ENCODE data around the gene TSHR. TPM values are rescaled to one million over a fixed set of nuclear protein-coding genes. Genes with fewer than 3 reads are reported as not detected.
"Not testable (repeated sequence)": the region's sequence is repeated elsewhere in the genome, so short reads cannot be mapped to it uniquely, and the experiment has no call there.

TSHR gene
- total RNA-seq, 1 donor from 2014 or later: not detected

GRCh38 chr14:80946187-80946586, 9.2 kb upstream of the TSHR start:
- ATAC-seq: no peak
- no peak for DNase-seq
- intact Hi-C loops (cut with micrococcal nuclease): no loop called here

GRCh38 chr14:80946797-80947196, 8.6 kb upstream of the TSHR start:
- DNase-seq: no peak
- no peak for ATAC-seq
- intact Hi-C loops (cut with micrococcal nuclease): no loop called here

GRCh38 chr14:80948291-80948690, 7.1 kb upstream of the TSHR start:
- ATAC-seq: no peak
- intact Hi-C loops (cut with micrococcal nuclease): no loop called here
- no peak for DNase-seq

- no peak for DNase-seq
- intact Hi-C loops (cut with micrococcal nuclease): loop anchor here (5.0 to 10.0 kb wide), 2 partner anchors 36 to 213 kb away; no protein-coding TSS in a partner anchor
- no peak for ATAC-seq
Observed at GRCh38 chr14:80951491-80951890, 3.9 kb upstream of the TSHR start.

- intact Hi-C loops (cut with micrococcal nuclease): loop anchor here (5.0 to 10.0 kb wide), 2 partner anchors 34 to 212 kb away; no protein-coding TSS in a partner anchor
- DNase-seq, ATAC-seq: not testable (repeated sequence)
Observed at GRCh38 chr14:80953211-80953610, 2.2 kb upstream of the TSHR start.

- DNase-seq (peak; percentile 83), ATAC-seq (peak; percentile 97)
- intact Hi-C loops (cut with micrococcal nuclease): loop anchor here (5.0 to 10.0 kb wide), 2 partner anchors 33 to 210 kb away; no protein-coding TSS in a partner anchor
Observed at GRCh38 chr14:80954687-80955299, 628 bp upstream of the TSHR start.

GRCh38 chr14:80956102-80956501, 681 bp downstream of the TSHR start:
- intact Hi-C loops (cut with micrococcal nuclease): loop anchor here (10.0 kb wide), 1 partner anchor 209 kb away; no protein-coding TSS in a partner anchor
- DNase-seq: no peak
- no peak for ATAC-seq

- ATAC-seq (no peak), DNase-seq (no peak)
- intact Hi-C loops (cut with micrococcal nuclease): loop anchor here (10.0 kb wide), 1 partner anchor 208 kb away; no protein-coding TSS in a partner anchor
Observed at GRCh38 chr14:80956922-80957321, 1.5 kb downstream of the TSHR start.

- DNase-seq (no peak), ATAC-seq (no peak)
- intact Hi-C loops (cut with micrococcal nuclease): loop anchor here (10.0 kb wide), 1 partner anchor 207 kb away; no protein-coding TSS in a partner anchor
Observed at GRCh38 chr14:80957613-80958012, 2.2 kb downstream of the TSHR start.

GRCh38 chr14:80958226-80958625, 2.8 kb downstream of the TSHR start:
- ATAC-seq (no peak), DNase-seq (no peak)

GRCh38 chr14:80958939-80959338, 3.5 kb downstream of the TSHR start:
- intact Hi-C loops (cut with micrococcal nuclease): loop anchor here (10.0 kb wide), 1 partner anchor 206 kb away; no protein-coding TSS in a partner anchor
- no peak for DNase-seq
- ATAC-seq: no peak

More at GRCh38 chr14:80958226-80958625, 2.8 kb downstream of the TSHR start:
- intact Hi-C loops (cut with micrococcal nuclease): loop anchor here (10.0 kb wide), 1 partner anchor 207 kb away; no protein-coding TSS in a partner anchor

- intact Hi-C loops (cut with micrococcal nuclease): loop anchor here (10.0 kb wide), 1 partner anchor 205 kb away; no protein-coding TSS in a partner anchor
- ATAC-seq: peak; percentile 20
Observed at GRCh38 chr14:80959496-80959895, 4.1 kb downstream of the TSHR start.

GRCh38 chr14:80965037-80965436, 9.6 kb downstream of the TSHR start:
- no peak for DNase-seq
- no peak for ATAC-seq
- intact Hi-C loops (cut with micrococcal nuclease): no loop called here

More at GRCh38 chr14:80959496-80959895, 4.1 kb downstream of the TSHR start:
- DNase-seq: no peak

- ATAC-seq (no peak), DNase-seq (no peak)
- intact Hi-C loops (cut with micrococcal nuclease): no loop called here
Observed at GRCh38 chr14:80973931-80974641, 18.7 kb downstream of the TSHR start.

- ATAC-seq: no peak
- DNase-seq: no peak
- intact Hi-C loops (cut with micrococcal nuclease): no loop called here
Observed at GRCh38 chr14:80974679-80975078, 19.3 kb downstream of the TSHR start.

GRCh38 chr14:80977221-80977620, 21.8 kb downstream of the TSHR start:
- no peak for ATAC-seq
- no peak for DNase-seq
- intact Hi-C loops (cut with micrococcal nuclease): no loop called here

- DNase-seq: no peak
- no peak for ATAC-seq
- intact Hi-C loops (cut with micrococcal nuclease): no loop called here
Observed at GRCh38 chr14:80978403-80978802, 23.0 kb downstream of the TSHR start.

- ATAC-seq (no peak), DNase-seq (no peak)
- intact Hi-C loops (cut with micrococcal nuclease): no loop called here
Observed at GRCh38 chr14:80979951-80980350, 24.5 kb downstream of the TSHR start.

GRCh38 chr14:80981156-80981555, 25.7 kb downstream of the TSHR start:
- intact Hi-C loops (cut with micrococcal nuclease): no loop called here
- DNase-seq (no peak), ATAC-seq (no peak)

GRCh38 chr14:80981673-80982072, 26.3 kb downstream of the TSHR start:
- intact Hi-C loops (cut with micrococcal nuclease): no loop called here
- ATAC-seq (no peak), DNase-seq (no peak)

Data from left ventricle myocardium superior (tissue), 1 donor.